ENCODE data around the gene CCBE1.
A peak's percentile ranks its signal among the peaks of the same experiment; 100 is the strongest.

Gene CCBE1

DNA sequence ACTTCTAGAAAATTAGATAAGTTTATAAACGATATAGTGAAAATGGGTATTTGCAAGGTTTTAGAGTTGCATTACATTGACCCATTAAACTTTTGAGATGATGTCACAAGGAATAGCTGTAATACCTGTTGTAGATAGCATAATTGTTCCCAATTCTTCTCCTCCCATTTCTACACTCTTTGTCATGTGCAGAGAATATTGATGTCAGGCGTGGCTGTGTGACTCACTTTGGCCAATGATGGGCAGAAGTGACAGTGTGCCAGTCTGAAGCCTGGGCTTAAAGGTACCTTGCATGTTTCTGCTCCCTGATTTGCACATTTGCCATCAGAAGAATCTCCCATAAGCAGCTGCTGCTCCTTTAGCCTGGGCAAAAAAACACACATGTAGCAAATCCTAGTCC lies 26.9 kb upstream of the CCBE1 start:
- no peak for DNase-seq (ENCODE audit: low read depth in 2 of 2)
- no peak overlapping the region for H3K4me3 ChIP-seq (replicated peaks in 1 of 2; ENCODE audit: low read depth in 2 of 2, low read length in 2 of 2)
- TF ChIP-seq, protein P1, sequence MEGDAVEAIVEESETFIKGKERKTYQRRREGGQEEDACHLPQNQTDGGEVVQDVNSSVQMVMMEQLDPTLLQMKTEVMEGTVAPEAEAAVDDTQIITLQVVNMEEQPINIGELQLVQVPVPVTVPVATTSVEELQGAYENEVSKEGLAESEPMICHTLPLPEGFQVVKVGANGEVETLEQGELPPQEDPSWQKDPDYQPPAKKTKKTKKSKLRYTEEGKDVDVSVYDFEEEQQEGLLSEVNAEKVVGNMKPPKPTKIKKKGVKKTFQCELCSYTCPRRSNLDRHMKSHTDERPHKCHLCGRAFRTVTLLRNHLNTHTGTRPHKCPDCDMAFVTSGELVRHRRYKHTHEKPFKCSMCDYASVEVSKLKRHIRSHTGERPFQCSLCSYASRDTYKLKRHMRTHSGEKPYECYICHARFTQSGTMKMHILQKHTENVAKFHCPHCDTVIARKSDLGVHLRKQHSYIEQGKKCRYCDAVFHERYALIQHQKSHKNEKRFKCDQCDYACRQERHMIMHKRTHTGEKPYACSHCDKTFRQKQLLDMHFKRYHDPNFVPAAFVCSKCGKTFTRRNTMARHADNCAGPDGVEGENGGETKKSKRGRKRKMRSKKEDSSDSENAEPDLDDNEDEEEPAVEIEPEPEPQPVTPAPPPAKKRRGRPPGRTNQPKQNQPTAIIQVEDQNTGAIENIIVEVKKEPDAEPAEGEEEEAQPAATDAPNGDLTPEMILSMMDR (IDR thresholded peaks at IDR 0.05; ENCODE audit: low read depth, low read length), result no peak

DNA sequence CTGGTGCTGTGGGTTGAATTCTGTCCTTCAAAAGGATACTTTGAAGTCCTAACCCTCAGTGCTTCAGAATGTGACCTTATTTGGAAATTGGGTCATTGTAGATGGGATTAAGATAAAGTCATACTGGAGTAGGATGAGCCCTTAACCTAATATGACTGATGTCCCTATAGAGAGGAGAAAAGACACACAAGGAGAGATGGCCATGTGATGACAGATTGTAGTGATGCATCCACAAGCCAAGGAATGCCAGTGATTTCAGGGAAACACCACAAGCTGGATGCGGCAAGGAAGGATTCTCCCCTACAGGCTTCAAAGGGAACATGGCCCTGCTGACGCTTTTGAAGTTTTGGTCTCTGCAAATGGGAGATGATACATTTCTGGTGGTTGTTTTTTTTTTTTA lies 24.7 kb upstream of the CCBE1 start:
- no peak for DNase-seq (ENCODE audit: low read depth in 2 of 2)
- TF ChIP-seq, protein P1 (IDR thresholded peaks at IDR 0.05; ENCODE audit: low read depth, low read length), result no peak
- no peak overlapping the region for H3K4me3 ChIP-seq (replicated peaks in 1 of 2; ENCODE audit: low read depth in 2 of 2, low read length in 2 of 2)

DNA sequence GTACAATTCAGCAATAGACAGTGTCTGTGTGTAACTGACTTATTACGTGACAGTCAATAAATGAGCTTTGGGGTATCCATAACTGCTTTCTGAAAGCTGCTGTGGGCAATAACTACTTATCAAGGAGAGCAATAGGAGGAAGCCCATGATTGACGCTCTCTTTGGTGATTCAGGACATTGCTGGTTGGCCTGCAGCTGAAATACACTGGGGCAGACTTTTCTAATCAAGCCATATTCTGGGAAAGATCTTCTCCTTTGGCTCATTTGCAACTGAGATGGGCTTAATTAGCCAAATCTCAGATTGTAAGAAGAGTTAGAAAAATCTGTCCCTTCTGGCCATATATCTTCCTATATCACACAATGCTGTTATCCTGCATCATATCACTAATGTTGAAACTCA lies 24.0 kb upstream of the CCBE1 start:
- DNase-seq (ENCODE audit: low read depth in 2 of 2), result no peak
- H3K4me3 ChIP-seq (replicated peaks in 1 of 2; ENCODE audit: low read depth in 2 of 2, low read length in 2 of 2), result no peak overlapping the region
- TF ChIP-seq, protein P1 (IDR thresholded peaks at IDR 0.05; ENCODE audit: low read depth, low read length), result no peak

DNA sequence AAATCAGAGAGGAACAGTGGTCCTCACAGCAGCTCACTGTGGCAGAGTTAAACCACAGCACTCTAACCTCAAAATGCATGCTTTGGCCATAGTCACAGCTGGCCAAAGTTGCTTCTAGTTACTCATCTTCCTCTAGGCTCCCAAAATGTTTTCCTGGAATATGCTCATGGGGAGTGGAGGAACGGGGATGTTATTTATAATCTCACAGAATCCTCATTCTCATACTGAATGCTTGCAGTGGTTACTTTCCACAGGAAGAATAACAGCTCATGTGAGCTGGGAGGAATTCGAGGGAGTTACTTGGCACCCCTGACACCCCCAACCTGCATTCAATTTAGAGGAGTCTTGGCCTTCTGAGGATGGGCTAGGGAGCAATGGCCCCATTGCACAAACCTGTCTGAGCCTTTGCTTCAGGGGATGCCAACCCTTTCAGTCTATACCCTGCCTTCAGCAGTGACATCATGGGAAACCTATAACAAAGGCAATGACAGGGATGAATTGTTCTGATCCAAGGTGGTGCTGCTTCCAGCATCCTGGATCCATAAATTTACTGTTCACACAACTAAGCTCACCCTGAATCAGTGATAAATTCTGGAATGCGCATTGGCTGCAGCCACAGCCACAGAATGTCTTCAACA lies 22.4 kb upstream of the CCBE1 start:
- no peak overlapping the region for H3K4me3 ChIP-seq (replicated peaks in 1 of 2; ENCODE audit: low read depth in 2 of 2, low read length in 2 of 2)
- peak; percentile 71 to 85 for DNase-seq (ENCODE audit: low read depth in 2 of 2)
- TF ChIP-seq, protein P1 (IDR thresholded peaks at IDR 0.05; ENCODE audit: low read depth, low read length), result no peak

DNA sequence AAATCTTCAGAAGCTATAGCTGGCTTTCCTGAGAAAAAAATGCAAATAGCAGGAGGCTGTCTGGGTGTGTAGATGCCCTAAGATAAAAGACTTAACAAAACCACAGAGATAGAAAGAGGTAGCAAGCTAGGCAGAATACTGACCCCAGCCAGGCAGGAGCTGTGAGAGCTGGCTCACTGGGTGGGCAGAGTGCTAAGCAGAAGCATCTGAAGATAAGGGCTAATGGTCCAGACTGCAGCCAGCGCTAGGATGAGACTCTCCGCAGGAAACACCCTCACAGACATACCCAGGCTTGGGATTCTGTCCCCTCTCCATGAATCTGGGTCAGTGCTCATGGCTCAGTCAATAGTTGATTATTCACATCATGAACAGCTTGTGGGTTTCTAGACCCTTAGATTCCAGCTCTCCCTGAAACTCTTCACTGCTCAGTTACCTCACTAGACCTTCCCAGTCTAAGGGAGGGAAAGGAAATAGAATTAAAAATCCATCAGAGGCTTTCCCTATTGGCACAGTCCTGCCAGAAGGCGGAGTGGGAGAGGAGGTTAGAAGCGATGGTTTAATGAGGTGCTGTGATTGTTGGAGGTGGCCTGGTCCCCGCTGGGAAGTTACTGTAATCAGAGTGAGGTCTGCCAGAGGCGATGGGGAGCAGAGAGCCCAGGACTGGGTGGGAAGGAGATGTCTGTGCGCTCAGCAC lies 21.4 kb upstream of the CCBE1 start:
- H3K4me3 ChIP-seq (replicated peaks in 1 of 2; ENCODE audit: low read depth in 2 of 2, low read length in 2 of 2), result no peak overlapping the region
- TF ChIP-seq, protein P1 (IDR thresholded peaks at IDR 0.05; ENCODE audit: low read depth, low read length), result no peak
- no peak for DNase-seq (ENCODE audit: low read depth in 2 of 2)

DNA sequence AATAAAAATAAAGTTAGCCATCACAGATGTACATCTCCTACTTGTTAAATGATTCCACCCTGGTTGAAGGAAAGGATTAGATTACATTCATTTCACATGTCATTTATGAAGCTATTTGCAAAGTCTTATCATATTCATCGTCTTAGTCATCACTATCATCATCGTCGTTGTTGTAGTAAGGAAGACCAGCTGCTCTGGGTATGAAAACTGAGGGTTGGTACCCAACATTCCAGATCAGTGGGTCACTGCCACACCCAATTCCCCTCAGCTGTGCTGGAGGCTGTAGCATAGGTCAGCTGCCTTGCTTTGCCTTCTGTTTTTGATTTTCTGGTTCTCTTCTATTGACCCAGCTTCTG lies 20.9 kb upstream of the CCBE1 start:
- TF ChIP-seq, protein P1 (IDR thresholded peaks at IDR 0.05; ENCODE audit: low read depth, low read length), result no peak
- peak; percentile 78 to 97 for DNase-seq (ENCODE audit: low read depth in 2 of 2)
- H3K4me3 ChIP-seq (replicated peaks in 1 of 2; ENCODE audit: low read depth in 2 of 2, low read length in 2 of 2), result no peak overlapping the region

Data from cardiac fibroblast (primary cell).